BE2C (cell line): Measurements from ENCODE around the gene WFDC12.
"Not testable (repeated sequence)": the region's sequence is repeated elsewhere in the genome, so short reads cannot be mapped to it uniquely, and the experiment has no call there.

Source experiments
- DNase-seq: peaks from one replicate; pipeline ENCODE4 v3.0.0-alpha.2; 2020
- H3K27me3 ChIP-seq: fragments of 250-450 bp; sonication (Bioruptor Pico); 2 replicates; pipeline ENCODE4 v1.5.1; 2020; ENCODE audit warnings: mild to moderate bottlenecking
- H3K36me3 ChIP-seq: fragments of 250-450 bp; sonication (Bioruptor Pico); 2 replicates; pipeline ENCODE4 v1.5.1; 2020; ENCODE audit warnings: mild to moderate bottlenecking
- H3K4me1 ChIP-seq: fragments of 250-450 bp; sonication (Bioruptor Pico); 2 replicates; pipeline ENCODE4 v1.5.1; 2020
- H3K4me3 ChIP-seq: 2 replicates; pipeline ENCODE4 v1.5.1; 2011; ENCODE audit warnings: low read depth, low read length
- H3K9me3 ChIP-seq: fragments of 250-450 bp; sonication (Bioruptor Pico); 2 replicates; pipeline ENCODE4 v1.5.1; 2020
- TF ChIP-seq, protein P1 (sequence below): IDR thresholded peaks from 2 replicates; pipeline ENCODE4 v1.5.1; 2012; ENCODE audit warnings: mild to moderate bottlenecking, low read depth, low read length

Gene WFDC12

GRCh38 chr20:45154183-45154582 lies 29.9 kb upstream of the WFDC12 start:
- no peaks in the 10 kb centered on the region; the same call in none of the 2 replicates for H3K27me3 ChIP-seq
- DNase-seq = no peak
- no peaks in the 10 kb centered on the region for H3K36me3 ChIP-seq
- H3K4me1 ChIP-seq = no peaks in the 10 kb centered on the region
- no peaks in the 10 kb centered on the region for H3K9me3 ChIP-seq
- H3K4me3 ChIP-seq = no peak overlapping the region
- TF ChIP-seq, protein P1, sequence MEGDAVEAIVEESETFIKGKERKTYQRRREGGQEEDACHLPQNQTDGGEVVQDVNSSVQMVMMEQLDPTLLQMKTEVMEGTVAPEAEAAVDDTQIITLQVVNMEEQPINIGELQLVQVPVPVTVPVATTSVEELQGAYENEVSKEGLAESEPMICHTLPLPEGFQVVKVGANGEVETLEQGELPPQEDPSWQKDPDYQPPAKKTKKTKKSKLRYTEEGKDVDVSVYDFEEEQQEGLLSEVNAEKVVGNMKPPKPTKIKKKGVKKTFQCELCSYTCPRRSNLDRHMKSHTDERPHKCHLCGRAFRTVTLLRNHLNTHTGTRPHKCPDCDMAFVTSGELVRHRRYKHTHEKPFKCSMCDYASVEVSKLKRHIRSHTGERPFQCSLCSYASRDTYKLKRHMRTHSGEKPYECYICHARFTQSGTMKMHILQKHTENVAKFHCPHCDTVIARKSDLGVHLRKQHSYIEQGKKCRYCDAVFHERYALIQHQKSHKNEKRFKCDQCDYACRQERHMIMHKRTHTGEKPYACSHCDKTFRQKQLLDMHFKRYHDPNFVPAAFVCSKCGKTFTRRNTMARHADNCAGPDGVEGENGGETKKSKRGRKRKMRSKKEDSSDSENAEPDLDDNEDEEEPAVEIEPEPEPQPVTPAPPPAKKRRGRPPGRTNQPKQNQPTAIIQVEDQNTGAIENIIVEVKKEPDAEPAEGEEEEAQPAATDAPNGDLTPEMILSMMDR = no peak

- TF ChIP-seq, protein P1 = no peak
- no peaks in the 10 kb centered on the region; the same call in none of the 2 replicates for H3K27me3 ChIP-seq
- no peaks in the 10 kb centered on the region for H3K4me1 ChIP-seq
- H3K36me3 ChIP-seq = no peaks in the 10 kb centered on the region
- H3K4me3 ChIP-seq = no peak overlapping the region
- no peaks in the 10 kb centered on the region for H3K9me3 ChIP-seq
- DNase-seq = no peak
Measured at GRCh38 chr20:45153752-45154151, 29.5 kb upstream of the WFDC12 start.

DNA sequence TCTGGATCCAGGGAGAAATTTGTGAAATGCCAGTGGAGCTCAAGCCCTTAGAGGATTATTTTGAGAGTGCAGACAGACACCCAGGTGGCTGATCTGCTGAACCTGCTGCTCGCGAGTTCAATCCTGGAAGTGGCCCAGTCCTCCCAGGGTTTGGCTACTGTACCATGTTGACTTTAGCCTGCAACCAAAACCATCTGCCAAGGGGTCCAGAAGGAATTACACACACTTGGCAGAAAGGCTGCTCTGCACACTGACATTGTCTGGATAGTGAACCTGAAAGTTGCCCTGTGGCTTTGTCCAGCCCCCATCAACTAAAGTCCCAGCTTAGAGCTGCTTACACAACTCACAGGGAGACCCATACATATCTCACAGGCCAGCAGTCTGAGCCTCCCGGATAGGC lies 28.9 kb upstream of the WFDC12 start:
- H3K4me1 ChIP-seq = no peaks in the 10 kb centered on the region
- no peaks in the 10 kb centered on the region; the same call in none of the 2 replicates for H3K27me3 ChIP-seq
- TF ChIP-seq, protein P1 = no peak
- no peaks in the 10 kb centered on the region for H3K36me3 ChIP-seq
- DNase-seq = no peak
- H3K9me3 ChIP-seq = no peaks in the 10 kb centered on the region
- no peak overlapping the region for H3K4me3 ChIP-seq

- TF ChIP-seq, protein P1 = no peak
- DNase-seq = no peak
- H3K27me3 ChIP-seq = no peaks in the 10 kb centered on the region; the same call in none of the 2 replicates
Measured at GRCh38 chr20:45152405-45152804, 28.1 kb upstream of the WFDC12 start.

DNA sequence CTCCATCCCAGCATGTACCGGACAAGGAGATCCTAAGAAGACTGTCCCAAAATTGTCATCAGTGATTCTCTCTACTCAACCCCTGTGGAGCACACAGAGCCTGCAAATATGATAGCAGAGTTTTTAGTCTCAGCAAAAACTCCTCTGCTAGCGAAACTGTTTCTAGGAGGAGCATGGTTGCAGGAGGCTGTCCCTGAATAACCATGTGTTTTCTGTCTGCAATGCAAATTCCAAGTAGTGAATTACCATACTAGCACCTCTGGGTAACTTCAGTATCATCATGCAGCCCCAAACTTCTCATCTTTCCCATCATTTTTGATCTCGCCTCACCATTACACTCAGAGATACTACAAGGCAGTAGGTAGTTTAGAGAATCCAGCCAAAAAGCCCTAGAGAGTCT lies 24.8 kb upstream of the WFDC12 start:
- no peaks in the 10 kb centered on the region for H3K36me3 ChIP-seq
- no peaks in the 10 kb centered on the region for H3K9me3 ChIP-seq
- no peak overlapping the region for H3K4me3 ChIP-seq
- no peak for DNase-seq
- no peaks in the 10 kb centered on the region for H3K4me1 ChIP-seq
- H3K27me3 ChIP-seq = peaks cover 19% of the 10 kb centered on the region
- TF ChIP-seq, protein P1 = no peak

More at GRCh38 chr20:45152405-45152804, 28.1 kb upstream of the WFDC12 start:
- Histone ChIP-seq H3K9me3 (no peaks in the 10 kb centered on the region), H3K36me3 (no peaks in the 10 kb centered on the region), H3K4me1 (no peaks in the 10 kb centered on the region), H3K4me3 (no peak overlapping the region)

GRCh38 chr20:45140836-45141235 lies 16.6 kb upstream of the WFDC12 start:
- Histone ChIP-seq H3K36me3 (no peaks in the 10 kb centered on the region), H3K4me1 (no peaks in the 10 kb centered on the region), H3K9me3 (no peaks in the 10 kb centered on the region), H3K27me3 (peaks cover 17% of the 10 kb centered on the region), H3K4me3 (no peak overlapping the region)
- TF ChIP-seq, protein P1 = no peak
- no peak for DNase-seq

DNA sequence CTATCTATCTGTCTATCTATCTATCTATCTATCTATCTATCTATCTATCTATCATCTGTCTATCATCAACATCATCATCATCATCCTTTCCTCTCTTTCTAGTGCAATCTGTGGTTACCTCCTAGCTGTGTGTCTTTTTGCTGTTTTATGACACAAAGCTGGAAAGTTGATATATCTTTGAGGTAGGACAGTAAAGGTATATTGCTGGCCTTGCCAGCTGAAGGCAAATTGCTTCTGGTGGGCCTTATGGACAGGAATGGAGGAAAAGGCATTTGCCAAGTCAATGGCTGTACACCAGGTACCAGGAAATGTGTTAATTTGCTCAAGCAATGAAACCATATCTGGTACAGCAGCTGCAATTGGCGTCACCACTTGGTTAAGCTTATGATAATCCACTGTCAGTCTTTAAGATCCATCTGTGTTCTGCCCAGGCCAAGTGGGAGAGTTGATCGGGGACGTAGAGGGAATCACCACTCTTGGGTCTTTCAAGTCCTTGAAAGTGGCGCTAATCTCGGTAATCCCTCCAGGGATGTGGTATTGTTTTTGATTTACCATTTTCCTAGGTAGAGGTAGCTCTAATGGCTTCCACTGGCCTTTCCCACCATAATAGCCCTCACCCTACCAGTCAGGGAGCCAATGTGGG lies 15.6 kb upstream of the WFDC12 start:
- not testable (repeated sequence) for H3K4me3 ChIP-seq, H3K4me1 ChIP-seq, H3K9me3 ChIP-seq, H3K36me3 ChIP-seq, H3K27me3 ChIP-seq, DNase-seq
